ENCODE measurements around the gene PDIK1L.

DNA sequence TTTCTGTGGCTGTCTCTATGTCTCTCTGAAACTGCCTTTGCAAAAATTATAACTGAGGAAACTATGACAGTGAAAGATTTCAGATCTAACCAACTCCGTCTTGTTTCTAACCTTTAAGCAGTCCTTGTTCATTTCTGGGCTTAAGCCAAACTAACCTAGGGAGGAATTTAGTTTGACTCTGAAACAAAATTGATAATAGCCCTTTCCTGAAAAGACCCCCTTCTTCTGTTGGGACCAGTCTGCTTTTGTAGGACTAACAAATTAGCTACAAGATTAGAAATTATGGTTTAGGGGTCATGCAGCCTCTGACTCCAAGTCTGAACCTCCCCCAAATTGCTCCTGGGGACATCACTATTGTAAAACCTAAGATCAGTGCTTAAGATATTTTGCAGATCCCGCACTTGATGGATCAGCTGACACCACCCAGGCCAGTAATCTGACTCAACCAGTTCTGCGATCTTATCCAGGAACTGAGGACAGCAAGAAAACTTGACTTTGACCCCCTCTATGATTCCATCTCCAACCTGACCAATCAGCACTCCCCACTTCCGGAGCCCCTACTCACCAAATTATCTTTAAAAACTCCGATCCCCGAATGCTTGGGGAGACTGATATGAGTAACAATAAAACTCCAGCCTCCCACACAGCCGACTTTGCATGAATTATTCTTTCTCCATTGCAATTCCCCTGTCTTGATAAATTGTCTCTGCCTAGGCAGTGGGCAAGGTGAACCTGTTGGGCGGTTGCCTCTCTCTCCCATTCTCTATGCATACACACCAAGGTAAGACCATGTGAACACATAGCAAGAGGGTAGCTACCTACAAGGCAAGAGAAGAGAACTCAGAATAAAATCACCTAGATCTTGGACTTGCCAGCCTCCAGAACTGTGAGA lies 33.1 kb upstream of the PDIK1L start:
- TF ChIP-seq, protein P1, sequence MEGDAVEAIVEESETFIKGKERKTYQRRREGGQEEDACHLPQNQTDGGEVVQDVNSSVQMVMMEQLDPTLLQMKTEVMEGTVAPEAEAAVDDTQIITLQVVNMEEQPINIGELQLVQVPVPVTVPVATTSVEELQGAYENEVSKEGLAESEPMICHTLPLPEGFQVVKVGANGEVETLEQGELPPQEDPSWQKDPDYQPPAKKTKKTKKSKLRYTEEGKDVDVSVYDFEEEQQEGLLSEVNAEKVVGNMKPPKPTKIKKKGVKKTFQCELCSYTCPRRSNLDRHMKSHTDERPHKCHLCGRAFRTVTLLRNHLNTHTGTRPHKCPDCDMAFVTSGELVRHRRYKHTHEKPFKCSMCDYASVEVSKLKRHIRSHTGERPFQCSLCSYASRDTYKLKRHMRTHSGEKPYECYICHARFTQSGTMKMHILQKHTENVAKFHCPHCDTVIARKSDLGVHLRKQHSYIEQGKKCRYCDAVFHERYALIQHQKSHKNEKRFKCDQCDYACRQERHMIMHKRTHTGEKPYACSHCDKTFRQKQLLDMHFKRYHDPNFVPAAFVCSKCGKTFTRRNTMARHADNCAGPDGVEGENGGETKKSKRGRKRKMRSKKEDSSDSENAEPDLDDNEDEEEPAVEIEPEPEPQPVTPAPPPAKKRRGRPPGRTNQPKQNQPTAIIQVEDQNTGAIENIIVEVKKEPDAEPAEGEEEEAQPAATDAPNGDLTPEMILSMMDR (IDR thresholded peaks at IDR 0.05 in 8 of 11, conservative IDR thresholded peaks at IDR 0.05 in 3 of 11): no peak
- TF ChIP-seq POLR2AphosphoS5 (IDR thresholded peaks at IDR 0.05): no peak
- no peak for TF ChIP-seq POLR2A (IDR thresholded peaks at IDR 0.05)
